Astrocyte of the cerebellum (primary cell): ENCODE measurements around the gene ZPBP2.
A peak's percentile ranks its signal among the peaks of the same experiment; 100 is the strongest.

ENCODE experiments used
- DNase-seq: peaks from one replicate; pipeline ENCODE4 v3.0.0-alpha.2; 2011; ENCODE audit warnings: low read depth
- H3K4me3 ChIP-seq: 2 replicates; pipeline ENCODE4 v1.5.1; 2011; ENCODE audit warnings: mild to moderate bottlenecking, low read depth, low read length, moderate library complexity
- CTCF ChIP-seq: IDR thresholded peaks from 2 replicates; pipeline ENCODE4 v1.5.1; 2012; ENCODE audit warnings: low read length, low read depth, moderate library complexity, mild to moderate bottlenecking; ENCODE audit errors: missing control alignments
- in situ Hi-C: cut with HindIII; loops from 2 replicates; pipeline ENCODE4 v1.10.0; 2017; ENCODE audit warnings: low sequenced_read_pairs

ZPBP2 gene

GRCh38 chr17:39925282-39926134, 57.5 kb downstream of the ZPBP2 start:
- peak overlapping the region; percentile 78 for H3K4me3 ChIP-seq
- no peak for DNase-seq
- in situ Hi-C loops = no loop called here
- TF ChIP-seq CTCF = no peak

- in situ Hi-C loops = no loop called here
- H3K4me3 ChIP-seq = peak overlapping the region; percentile 78
- TF ChIP-seq CTCF = no peak
- no peak for DNase-seq
These were observed 58.2 kb downstream of the ZPBP2 start for GRCh38 chr17:39926135-39926587.

- in situ Hi-C loops = no loop called here
- peak overlapping the region; percentile 78 for H3K4me3 ChIP-seq
- no peak for TF ChIP-seq CTCF
- DNase-seq = no peak
These were observed 58.6 kb downstream of the ZPBP2 start for GRCh38 chr17:39926588-39927100.
